ENCODE data around the gene PIGU.

GRCh38 chr20:34710568-34710839 lies 33.6 kb upstream of the PIGU start:
- TF ChIP-seq CBX3 (IDR thresholded peaks at IDR 0.05; ENCODE audit: low read depth) (no peak), SIN3A (IDR thresholded peaks at IDR 0.05; ENCODE audit: low read depth) (no peak)
